SU-DHL-6 (cell line): ENCODE measurements around the gene PTBP3.

Experiments
- H2AFZ ChIP-seq: fragments of 200-600 bp; sonication (generic); 2 replicates; pipeline ENCODE4 v1.6.1; 2014; ENCODE audit warnings: low read depth, mild to moderate bottlenecking, moderate library complexity, mixed read lengths, antibody characterized with exemption, low read length; ENCODE audit not compliant: severe bottlenecking
- H3F3A ChIP-seq: fragments of 200-600 bp; shearing (Covaris generic); 2 replicates; pipeline ENCODE4 v1.6.0; 2016; ENCODE audit warnings: antibody characterized with exemption, mild to moderate bottlenecking; ENCODE audit not compliant: insufficient read depth
- H3K27ac ChIP-seq: fragments of 200-600 bp; sonication (generic); 2 replicates; pipeline ENCODE4 v1.5.1; 2016; ENCODE audit warnings: low read depth, mild to moderate bottlenecking, low read length, moderate library complexity, mixed read lengths
- H3K27me3 ChIP-seq: fragments of 200-600 bp; sonication (generic), shearing (Covaris generic); 2 replicates; pipeline ENCODE4 v1.6.0; 2014; ENCODE audit warnings: mild to moderate bottlenecking, low read length
- H3K36me3 ChIP-seq: fragments of 200-600 bp; sonication (generic); 2 replicates; pipeline ENCODE4 v1.6.1; 2014; ENCODE audit warnings: mild to moderate bottlenecking, low read length, mixed read lengths
- H3K4me2 ChIP-seq: fragments of 300-600, 200-600 bp; shearing (Covaris generic), sonication (generic); 2 replicates; pipeline ENCODE4 v1.6.0; 2014; ENCODE audit warnings: low read length, low read depth, mild to moderate bottlenecking; ENCODE audit not compliant: poor library complexity, severe bottlenecking
- H3K4me3 ChIP-seq: fragments of 200-600 bp; sonication (generic); 2 replicates; pipeline ENCODE4 v1.5.1; 2014; ENCODE audit warnings: antibody characterized with exemption, low read length, mild to moderate bottlenecking, mixed read lengths; ENCODE audit not compliant: insufficient read depth, poor library complexity, severe bottlenecking
- H3K79me2 ChIP-seq: fragments of 200-600 bp; sonication (generic); 2 replicates; pipeline ENCODE4 v1.6.1; 2014; ENCODE audit warnings: mild to moderate bottlenecking, low read length, moderate library complexity; ENCODE audit not compliant: insufficient read depth
- H3K9ac ChIP-seq: fragments of 200-600 bp; sonication (generic); 2 replicates; pipeline ENCODE4 v1.7.0; 2014; ENCODE audit warnings: mild to moderate bottlenecking, low read length
- H3K9me2 ChIP-seq: fragments of 200-600 bp; sonication (generic); replicated peaks from 2 replicates; pipeline ENCODE4 v1.6.1; 2014; ENCODE audit warnings: low read length; ENCODE audit not compliant: insufficient read depth
- H3K9me3 ChIP-seq: fragments of 200-600 bp; sonication (generic); 2 replicates; pipeline ENCODE4 v1.6.1; 2014; ENCODE audit warnings: low read length, mixed read lengths; ENCODE audit not compliant: insufficient read depth
- H4K20me1 ChIP-seq: fragments of 200-600 bp; sonication (generic); 2 replicates; pipeline ENCODE4 v1.6.1; 2014; ENCODE audit warnings: low read depth, mild to moderate bottlenecking, antibody characterized with exemption, low read length, moderate library complexity, mixed read lengths
- EZH2phosphoT487 ChIP-seq: fragments of 200-600 bp; sonication (generic), shearing (Covaris generic); conservative IDR thresholded peaks from 2 replicates; pipeline ENCODE4 v1.6.1; 2018; ENCODE audit warnings: mild to moderate bottlenecking, antibody characterized with exemption, low read length, moderate library complexity, mixed read lengths
- TF ChIP-seq, protein P1 (sequence below): fragments of 200-600 bp; sonication (generic); IDR thresholded peaks from one replicate; pipeline ENCODE4 v1.5.1; 2017; ENCODE audit warnings: antibody characterized with exemption, mild to moderate bottlenecking, low read length, moderate library complexity; ENCODE audit not compliant: insufficient read depth, poor library complexity, severe bottlenecking

PTBP3 gene

DNA sequence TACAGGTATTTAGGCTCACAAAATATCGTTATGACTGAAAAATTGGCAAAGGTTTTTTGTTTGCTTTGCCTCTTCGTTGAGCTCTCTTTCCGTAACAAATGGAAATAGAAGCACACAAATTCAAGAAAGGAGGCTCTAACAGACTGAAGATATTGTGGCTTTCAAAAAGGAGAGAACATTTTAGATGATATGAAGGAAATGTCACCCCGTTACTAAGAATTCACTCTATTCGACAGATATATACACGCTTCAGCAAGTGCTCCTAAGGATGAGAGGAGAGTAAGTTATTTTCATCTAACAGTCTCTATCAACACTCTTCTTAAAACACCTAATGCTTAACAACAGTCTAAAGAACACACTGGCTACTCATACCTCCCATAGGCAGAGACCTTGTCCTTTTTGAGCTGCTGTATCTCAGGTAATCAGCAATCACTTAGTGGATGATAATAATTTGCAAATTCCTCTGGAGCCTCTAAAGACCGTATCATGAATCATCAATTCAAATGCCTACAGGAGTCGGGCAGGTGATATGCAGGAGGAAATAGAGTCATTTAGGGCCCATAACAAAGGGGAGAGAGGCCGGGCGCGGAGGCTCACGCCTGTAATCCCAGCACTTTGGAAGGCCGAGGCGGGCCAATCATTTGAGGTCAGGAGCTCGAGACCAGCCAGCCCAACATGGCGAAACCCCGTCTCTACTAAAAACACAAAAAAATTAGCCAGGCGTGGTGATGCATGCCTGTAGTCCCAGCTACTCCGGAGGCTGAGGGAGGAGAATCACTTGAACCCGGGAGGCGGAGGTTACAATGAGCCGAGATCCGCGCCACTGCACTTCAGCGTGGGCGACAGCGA is 45.1 kb upstream of the PTBP3 start:
- Histone ChIP-seq H3K9me2 (no peaks in the 10 kb centered on the region), H3K36me3 (no peaks in the 10 kb centered on the region), H3K27ac (no peak overlapping the region), H3K9me3 (no peaks in the 10 kb centered on the region), H3K79me2 (no peaks in the 10 kb centered on the region; the same call in 1 of the 2 replicates), H3F3A (peaks cover 5% of the 10 kb centered on the region), H3K9ac (peak overlapping the region; percentile 77), H2AFZ (peak overlapping the region; percentile 96), H3K4me3 (peak overlapping the region; percentile 73), H3K27me3 (no peaks in the 10 kb centered on the region), H4K20me1 (no peaks in the 10 kb centered on the region), H3K4me2 (peak overlapping the region; percentile 64)
- no peak for TF ChIP-seq EZH2phosphoT487
- TF ChIP-seq, protein P1, sequence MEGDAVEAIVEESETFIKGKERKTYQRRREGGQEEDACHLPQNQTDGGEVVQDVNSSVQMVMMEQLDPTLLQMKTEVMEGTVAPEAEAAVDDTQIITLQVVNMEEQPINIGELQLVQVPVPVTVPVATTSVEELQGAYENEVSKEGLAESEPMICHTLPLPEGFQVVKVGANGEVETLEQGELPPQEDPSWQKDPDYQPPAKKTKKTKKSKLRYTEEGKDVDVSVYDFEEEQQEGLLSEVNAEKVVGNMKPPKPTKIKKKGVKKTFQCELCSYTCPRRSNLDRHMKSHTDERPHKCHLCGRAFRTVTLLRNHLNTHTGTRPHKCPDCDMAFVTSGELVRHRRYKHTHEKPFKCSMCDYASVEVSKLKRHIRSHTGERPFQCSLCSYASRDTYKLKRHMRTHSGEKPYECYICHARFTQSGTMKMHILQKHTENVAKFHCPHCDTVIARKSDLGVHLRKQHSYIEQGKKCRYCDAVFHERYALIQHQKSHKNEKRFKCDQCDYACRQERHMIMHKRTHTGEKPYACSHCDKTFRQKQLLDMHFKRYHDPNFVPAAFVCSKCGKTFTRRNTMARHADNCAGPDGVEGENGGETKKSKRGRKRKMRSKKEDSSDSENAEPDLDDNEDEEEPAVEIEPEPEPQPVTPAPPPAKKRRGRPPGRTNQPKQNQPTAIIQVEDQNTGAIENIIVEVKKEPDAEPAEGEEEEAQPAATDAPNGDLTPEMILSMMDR, result no peak

DNA sequence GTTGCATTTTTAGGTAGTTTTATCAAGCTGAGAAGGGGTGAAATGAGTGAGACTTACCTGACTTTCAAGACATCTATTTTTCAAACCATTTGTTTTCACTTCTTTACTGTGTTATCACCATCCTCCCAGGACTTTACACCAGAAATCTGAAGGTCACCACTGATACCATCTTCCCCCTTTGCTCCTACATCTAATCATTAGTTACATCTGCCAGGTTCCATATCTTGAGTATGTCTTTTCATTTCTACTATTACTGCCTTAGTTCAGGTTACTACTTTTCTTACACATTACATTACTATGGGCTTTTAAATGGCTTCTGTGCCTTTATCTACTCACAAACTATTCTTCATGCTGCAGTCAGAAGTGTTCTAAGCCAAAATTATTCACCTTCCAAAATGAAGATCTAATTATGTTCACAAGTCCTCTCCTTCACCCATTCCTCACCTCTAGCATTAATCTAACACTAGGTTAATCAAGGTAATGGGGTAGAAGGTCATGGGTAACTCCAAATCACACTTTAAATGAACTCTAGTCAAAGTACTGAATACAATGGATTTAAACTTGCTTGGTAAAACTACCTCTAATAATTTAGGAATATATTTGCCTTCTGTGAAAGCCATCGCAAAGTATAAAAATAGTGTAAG is 44.4 kb upstream of the PTBP3 start:
- H3K36me3 ChIP-seq, result no peaks in the 10 kb centered on the region
- H3K9me2 ChIP-seq, result no peaks in the 10 kb centered on the region
- H3K27me3 ChIP-seq, result no peaks in the 10 kb centered on the region
- H3K27ac ChIP-seq, result no peak overlapping the region
- H3K4me3 ChIP-seq, result no peak overlapping the region
- no peaks in the 10 kb centered on the region; the same call in 1 of the 2 replicates for H3K79me2 ChIP-seq
- H3K9me3 ChIP-seq, result no peaks in the 10 kb centered on the region
- no peaks in the 10 kb centered on the region for H4K20me1 ChIP-seq
- H2AFZ ChIP-seq, result no peak overlapping the region
- H3F3A ChIP-seq, result peaks cover 5% of the 10 kb centered on the region
- H3K9ac ChIP-seq, result no peak overlapping the region
- TF ChIP-seq, protein P1, result no peak
- TF ChIP-seq EZH2phosphoT487, result no peak
- H3K4me2 ChIP-seq, result peak overlapping the region; percentile 64

DNA sequence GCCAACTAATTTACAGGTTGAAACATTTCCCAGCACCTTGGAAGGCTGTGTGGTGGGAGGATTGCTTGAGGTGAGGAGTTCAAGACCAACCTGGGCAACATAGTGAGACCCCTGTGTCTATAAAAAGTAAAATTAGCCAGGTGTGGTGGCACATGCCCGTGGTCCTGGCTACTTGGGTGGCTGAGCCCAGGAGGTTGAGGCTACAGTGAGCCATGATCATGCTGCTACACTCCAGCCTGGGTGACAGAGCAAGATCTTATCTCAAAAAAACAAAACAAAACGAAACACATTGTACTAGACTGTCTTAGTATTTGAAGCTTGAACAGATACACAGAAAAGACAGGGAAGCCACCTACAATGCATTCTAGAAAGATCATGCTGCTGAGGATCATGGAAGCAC is 43.7 kb upstream of the PTBP3 start:
- TF ChIP-seq, protein P1, result no peak
- no peak for TF ChIP-seq EZH2phosphoT487
- peak overlapping the region; percentile 64 for H3K4me2 ChIP-seq
- no peak overlapping the region for H3K27ac ChIP-seq

More for the DNA sequence above, 43.7 kb upstream of the PTBP3 start:
- Histone ChIP-seq H3K9me2 (no peaks in the 10 kb centered on the region), H4K20me1 (no peaks in the 10 kb centered on the region), H3F3A (peaks cover under 1% of the 10 kb centered on the region), H2AFZ (no peak overlapping the region), H3K79me2 (no peaks in the 10 kb centered on the region; the same call in 1 of the 2 replicates), H3K36me3 (no peaks in the 10 kb centered on the region), H3K9ac (no peak overlapping the region), H3K9me3 (no peaks in the 10 kb centered on the region), H3K27me3 (no peaks in the 10 kb centered on the region), H3K4me3 (no peak overlapping the region)
